ENCODE results near the gene LONP2. TPM values are rescaled to one million over a fixed set of nuclear protein-coding genes. Genes with fewer than 3 reads are reported as not detected.

LONP2 gene
- total RNA-seq, 5 donors from 2014 or later (not counting 1 experiment from before 2014, with no cell fraction given), result 69.9 to 92.9 (median 84.7) TPM

DNA sequence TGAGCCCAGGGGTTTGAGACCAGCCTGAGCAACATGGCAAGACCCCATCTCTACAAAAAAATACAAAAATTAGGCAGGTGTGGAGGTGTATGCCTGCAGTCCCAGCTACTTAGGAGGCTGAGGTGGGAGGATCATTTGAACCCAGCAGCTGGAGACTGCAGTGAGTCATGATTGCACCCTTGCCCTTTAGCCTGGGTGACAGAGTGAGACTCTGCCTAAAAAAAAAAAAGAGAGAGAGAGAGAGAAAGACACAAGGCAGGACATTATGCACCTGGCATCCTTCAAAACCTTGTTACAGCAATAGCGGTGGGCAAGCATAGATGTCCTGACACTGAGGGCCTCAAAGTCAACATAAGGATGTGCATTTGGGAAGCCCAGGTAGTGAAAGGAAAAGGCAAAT is 161.1 kb downstream of the LONP2 start:
- Histone ChIP-seq H3K9me3 (no peaks in the 10 kb centered on the region), H3K36me3 (ENCODE audit: control insufficient read depth in 2 of 2, extremely low read depth in 1 of 2, insufficient read depth in 1 of 2, low read length in 1 of 2) (no peaks in the 10 kb centered on the region), H3K4me1 (ENCODE audit: control insufficient read depth in 1 of 2, extremely low read depth in 1 of 2, insufficient read depth in 2 of 2, low read length in 2 of 2) (no peaks in the 10 kb centered on the region), H3K27ac (ENCODE audit: low read length) (no peak overlapping the region), H3K27me3 (replicated peaks in 1 of 2; ENCODE audit: control insufficient read depth in 2 of 2, extremely low read depth in 1 of 2, insufficient read depth in 2 of 2, low read length in 1 of 2) (no peaks in the 10 kb centered on the region), H3K4me3 (ENCODE audit: control insufficient read depth in 1 of 2, extremely low read depth in 1 of 2, low read length in 1 of 2) (no peak overlapping the region)
- Mint-ChIP-seq H3K9me3 (no peaks in the 10 kb centered on the region), H3K4me3 (no peak overlapping the region), H3K27ac (no peak overlapping the region), H3K27me3 (no peaks in the 10 kb centered on the region), H3K36me3 (no peaks in the 10 kb centered on the region), H3K4me1 (peaks cover 5 to 6% (median 5%) of the 10 kb centered on the region in 3 donors)
- DNase-seq, result no peak
- ChIA-PET POLR2A (no interaction called here), CTCF (no interaction called here)
- no CpG with 5 or more reads among the region's 1 CpG for WGBS (ENCODE audit: insufficient coverage)
- ATAC-seq (replicated peaks in 1 of 4), result no peak

DNA sequence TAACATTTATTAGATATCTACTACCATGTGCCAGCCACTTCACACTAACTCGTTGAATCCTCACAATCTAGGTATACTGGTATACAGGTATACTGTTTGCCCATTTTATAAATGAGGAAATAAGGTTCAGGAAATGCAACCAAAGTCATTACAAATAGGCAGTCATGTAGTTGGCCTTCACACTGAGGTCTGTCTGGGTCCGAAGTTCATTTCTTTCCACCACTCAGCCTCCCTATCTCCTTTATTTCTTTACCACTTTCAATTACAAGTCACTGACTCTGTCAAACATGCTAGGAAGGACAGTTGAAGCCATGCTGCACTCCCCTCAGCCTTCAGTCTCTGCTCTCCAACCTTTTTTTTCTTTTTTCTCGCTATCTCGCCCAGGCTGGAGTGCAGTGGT is 161.8 kb downstream of the LONP2 start:
- no peak overlapping the region for H3K4me3 Mint-ChIP-seq
- ChIA-PET CTCF (no interaction called here), POLR2A (no interaction called here)
- H3K4me1 Mint-ChIP-seq, result peaks cover 5 to 6% (median 5%) of the 10 kb centered on the region in 3 donors
- no peaks in the 10 kb centered on the region for H3K9me3 ChIP-seq
- H3K27ac ChIP-seq (ENCODE audit: low read length), result no peak overlapping the region
- WGBS (ENCODE audit: insufficient coverage), result 100% methylated on average over 1 of the region's 4 CpGs
- H3K9me3 Mint-ChIP-seq, result no peaks in the 10 kb centered on the region
- H3K36me3 Mint-ChIP-seq, result no peaks in the 10 kb centered on the region
- no peak for ATAC-seq (replicated peaks in 1 of 4)
- no peaks in the 10 kb centered on the region for H3K4me1 ChIP-seq (ENCODE audit: control insufficient read depth in 1 of 2, extremely low read depth in 1 of 2, insufficient read depth in 2 of 2, low read length in 2 of 2)
- no peaks in the 10 kb centered on the region for H3K27me3 Mint-ChIP-seq
- no peak overlapping the region for H3K27ac Mint-ChIP-seq
- no peak overlapping the region for H3K4me3 ChIP-seq (ENCODE audit: control insufficient read depth in 1 of 2, extremely low read depth in 1 of 2, low read length in 1 of 2)
- H3K27me3 ChIP-seq (replicated peaks in 1 of 2; ENCODE audit: control insufficient read depth in 2 of 2, extremely low read depth in 1 of 2, insufficient read depth in 2 of 2, low read length in 1 of 2), result no peaks in the 10 kb centered on the region
- DNase-seq, result no peak
- H3K36me3 ChIP-seq (ENCODE audit: control insufficient read depth in 2 of 2, extremely low read depth in 1 of 2, insufficient read depth in 1 of 2, low read length in 1 of 2), result no peaks in the 10 kb centered on the region

Other genes with a start within 250 kb of the LONP2 start
- gene ABCC12, start 88.3 kb upstream of the LONP2 start, total RNA-seq, result not detected
- gene ABCC11, start 3.2 kb downstream of the LONP2 start, total RNA-seq, result under 1 TPM in 3 of 5 donors, not detected in 2; 0.07 to 0.29 (median 0.25) TPM
- gene SIAH1, start 141.1 kb downstream of the LONP2 start, total RNA-seq, result 10 to 100 TPM; 13.8 to 41.1 (median 15.0) TPM